PFSK-1 (cell line): ENCODE results near the gene CCL14.

Source experiments
- POLR2AphosphoS5 ChIP-seq: IDR thresholded peaks from 2 replicates; pipeline ENCODE4 v1.6.1; 2012; ENCODE audit warnings: low read depth, mild to moderate bottlenecking, control low read depth, low read length, moderate library complexity
- REST ChIP-seq, 2 experiments: IDR thresholded peaks; 2 replicates each; pipeline versions ENCODE4 v1.6.1 to v1.8.0; 2011 to 2012; ENCODE audit warnings: low read depth in 2 of 2, low read length in 2 of 2, control low read depth in 1 of 2, inconsistent platforms in 1 of 2, mild to moderate bottlenecking in 1 of 2, moderate library complexity in 1 of 2; ENCODE audit not compliant: insufficient read depth in 1 of 2
- TAF1 ChIP-seq: IDR thresholded peaks from 2 replicates; pipeline ENCODE4 v1.6.1; 2012; ENCODE audit warnings: low read length, control low read depth, borderline replicate concordance; ENCODE audit not compliant: insufficient read depth

GRCh38 chr17:35972535-35972934, 14.0 kb downstream of the CCL14 start:
- TF ChIP-seq REST (IDR thresholded peaks at IDR 0.05; ENCODE audit: insufficient read depth in 1 of 2, low read depth in 2 of 2, low read length in 2 of 2): no peak
- TF ChIP-seq POLR2AphosphoS5: no peak
- TF ChIP-seq TAF1: no peak
